Spleen (tissue), 11 donors: Measurements from ENCODE around the gene PITHD1. TPM values are rescaled to one million over a fixed set of nuclear protein-coding genes. Genes with fewer than 3 reads are reported as not detected.
"Not testable (repeated sequence)": the region's sequence is repeated elsewhere in the genome, so short reads cannot be mapped to it uniquely, and the experiment has no call there.

Experiments
- DNase-seq: peaks from one replicate; pipeline ENCODE4 v3.0.0-alpha.2; 2020
- H3K27ac ChIP-seq, 8 donors: fragments of 200-600 bp; sonication (generic) in 7 of 8; 1 replicate in 4 of 8; 2 replicates in 4 of 8; pipeline versions ENCODE4 v1.5.0 to v1.8.0; 2016 to 2021; ENCODE audit warnings: inconsistent platforms in 4 of 8, mild to moderate bottlenecking in 4 of 8, moderate library complexity in 1 of 8
- H3K27me3 ChIP-seq, 7 donors: fragments of 200-600 bp; sonication (generic) in 6 of 7; replicated peaks in 1 of 7; 1 replicate in 4 of 7; 2 replicates in 3 of 7; pipeline versions ENCODE4 v1.5.0 to v1.8.0; 2016 to 2021; ENCODE audit warnings: inconsistent platforms in 3 of 7, mild to moderate bottlenecking in 1 of 7
- H3K36me3 ChIP-seq, 6 donors: fragments of 200-600 bp; sonication (generic) in 5 of 6; 1 replicate in 4 of 6; 2 replicates in 2 of 6; pipeline versions ENCODE4 v1.5.0 to v1.8.0; 2016 to 2021; ENCODE audit warnings: inconsistent platforms in 2 of 6
- H3K4me1 ChIP-seq, 6 donors: fragments of 200-600 bp; sonication (generic) in 5 of 6; 1 replicate in 3 of 6; 2 replicates in 3 of 6; pipeline versions ENCODE4 v1.5.0 to v1.8.0; 2016 to 2021; ENCODE audit warnings: inconsistent platforms in 3 of 6
- H3K4me3 ChIP-seq, 8 donors: fragments of 200-600 bp; sonication (generic) in 7 of 8; 1 replicate in 4 of 8; 2 replicates in 4 of 8; pipeline versions ENCODE4 v1.5.0 to v1.8.0; 2016 to 2021; ENCODE audit warnings: inconsistent platforms in 4 of 8, mild to moderate bottlenecking in 4 of 8, moderate library complexity in 2 of 8
- H3K9me3 ChIP-seq, 8 donors: fragments of 200-600 bp; sonication (generic) in 7 of 8; 1 replicate in 4 of 8; 2 replicates in 4 of 8; pipeline versions ENCODE4 v1.5.0 to v1.8.0; 2016 to 2021; ENCODE audit warnings: inconsistent platforms in 4 of 8
- POLR2A ChIP-seq, 3 donors: fragments of 450-650 bp; IDR thresholded peaks; one replicate each; pipeline ENCODE4 v1.5.1; 2017; ENCODE audit warnings: antibody characterized with exemption in 3 of 3, mild to moderate bottlenecking in 1 of 3
- POLR2AphosphoS5 ChIP-seq, 3 donors: sonication (generic); formaldehyde crosslinking; IDR thresholded peaks; one replicate each; pipeline ENCODE4 v1.5.1; 2017; ENCODE audit warnings: antibody characterized with exemption in 3 of 3
- WGBS, 5 donors: extraction: QIAGEN DNeasy Blood & Tissue Kit in 3 of 5; methylation state at CpG; one replicate each; pipeline versions ENCODE4 v1.1.5 to v1.1.7; 2013 to 2018; 5-methylcytosine and 5-hydroxymethylcytosine counted together
- intact Hi-C: fragments of 100-400 bp; cut with DNase I; formaldehyde crosslinking; loops from one replicate; pipeline ENCODE4 v1.15.0; 2023; ENCODE audit warnings: low total_unique reads
- polyA plus RNA-seq, 3 donors: library from polyadenylated mRNA; stranded (reverse); fragments of 200-250 nt; gene quantifications; one replicate each; pipeline ENCODE4 v1.2.1, GENCODE V29; 2013
- total RNA-seq, 7 donors: library from RNA; depleted of rRNA in 3 of 7; stranded (reverse); fragments of >200 nt in 3 of 7; fragmentation: NEBNext Ultra II Directional in 4 of 7; extraction: Animal tissue kit (Norgen Biotek cat#: 25700) in 4 of 7; gene quantifications; one replicate each; pipeline versions ENCODE4 v1.1.0 to v1.2.1, GENCODE V29; 2016 to 2021
- TF ChIP-seq, protein P1 (sequence below), 11 experiments: fragments of 200-600 bp in 7 of 11; fragments of 450-650 bp in 4 of 11; sonication (generic) in 4 of 11; IDR thresholded peaks in 8 of 11; conservative IDR thresholded peaks in 3 of 11; 1 replicate in 7 of 11; 2 replicates in 4 of 11; pipeline versions ENCODE4 v1.4.0 to v1.8.0; 2016 to 2021; ENCODE audit warnings: antibody characterized with exemption in 11 of 11, inconsistent platforms in 4 of 11, mild to moderate bottlenecking in 1 of 11
- donor health status: healthy with polysubstance abuse.
- donor health status: DM: no; HTN: no; CAD: no; lungs with moderate emphysema.
- donor health status: DM: no; HTN: no; CAD: no.
- donor health status: Bipolar disorder and iron deficiency.
- donor health status: healthy.
- donor health status: DM: no; HTN: no; CAD: no.
- donor health status: DM: yes; HTN: yes; CAD: no.

Gene PITHD1
- total and polyA plus RNA-seq, 10 donors = 43.9 to 68.5 (median 52.0) TPM

DNA sequence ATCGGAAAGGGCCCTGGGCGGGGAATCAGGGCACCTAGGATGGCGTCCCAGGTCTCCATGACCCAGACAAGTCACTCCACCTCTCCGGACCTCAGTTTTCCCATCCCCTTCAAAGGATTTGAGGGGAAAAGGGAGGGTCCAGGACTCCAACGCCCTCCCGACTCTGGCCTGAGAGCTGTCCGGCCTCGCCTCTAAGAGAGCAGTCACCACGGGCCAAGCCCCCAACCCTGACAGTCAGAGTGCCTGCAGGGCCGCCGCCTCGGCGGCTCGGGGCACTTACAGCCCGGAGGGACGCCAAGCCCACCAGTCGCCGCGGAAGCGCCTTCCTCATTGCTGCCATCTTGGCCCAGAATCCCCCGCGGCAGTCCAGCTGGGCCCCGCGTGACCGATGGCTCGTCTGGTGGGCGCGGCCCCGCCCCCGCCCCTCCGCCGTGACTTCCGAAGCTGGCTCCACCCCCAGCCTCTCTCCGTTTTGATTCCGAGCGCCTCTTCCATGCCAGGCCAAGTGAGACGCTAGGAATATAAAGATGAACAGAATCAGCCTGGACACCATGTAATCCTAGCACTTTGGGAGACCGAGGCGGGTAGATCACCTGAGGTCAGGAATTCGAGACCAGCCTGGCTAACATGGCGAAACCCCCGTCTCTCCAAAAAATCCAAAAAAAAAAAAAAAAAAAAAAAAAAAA lies 47.0 kb downstream of the PITHD1 start, which contains the start of gene HMGCL:
Gene HMGCL (minus strand): TSS at position 354 of the 686 bp plus-strand sequence. CDS start 14 bp downstream, at position 340.
- TF ChIP-seq POLR2A (IDR thresholded peaks at IDR 0.05) (peak; percentile 43 to 65 (median 57)), POLR2AphosphoS5 (IDR thresholded peaks at IDR 0.05) (peak; percentile 98)
- TF ChIP-seq, protein P1, sequence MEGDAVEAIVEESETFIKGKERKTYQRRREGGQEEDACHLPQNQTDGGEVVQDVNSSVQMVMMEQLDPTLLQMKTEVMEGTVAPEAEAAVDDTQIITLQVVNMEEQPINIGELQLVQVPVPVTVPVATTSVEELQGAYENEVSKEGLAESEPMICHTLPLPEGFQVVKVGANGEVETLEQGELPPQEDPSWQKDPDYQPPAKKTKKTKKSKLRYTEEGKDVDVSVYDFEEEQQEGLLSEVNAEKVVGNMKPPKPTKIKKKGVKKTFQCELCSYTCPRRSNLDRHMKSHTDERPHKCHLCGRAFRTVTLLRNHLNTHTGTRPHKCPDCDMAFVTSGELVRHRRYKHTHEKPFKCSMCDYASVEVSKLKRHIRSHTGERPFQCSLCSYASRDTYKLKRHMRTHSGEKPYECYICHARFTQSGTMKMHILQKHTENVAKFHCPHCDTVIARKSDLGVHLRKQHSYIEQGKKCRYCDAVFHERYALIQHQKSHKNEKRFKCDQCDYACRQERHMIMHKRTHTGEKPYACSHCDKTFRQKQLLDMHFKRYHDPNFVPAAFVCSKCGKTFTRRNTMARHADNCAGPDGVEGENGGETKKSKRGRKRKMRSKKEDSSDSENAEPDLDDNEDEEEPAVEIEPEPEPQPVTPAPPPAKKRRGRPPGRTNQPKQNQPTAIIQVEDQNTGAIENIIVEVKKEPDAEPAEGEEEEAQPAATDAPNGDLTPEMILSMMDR (IDR thresholded peaks at IDR 0.05 in 8 of 11, conservative IDR thresholded peaks at IDR 0.05 in 3 of 11) = peak in 1 of 11 experiments; percentile 12
- peak within 1 kb of the TSS; percentile 56 to 97 (median 82) for H3K4me3 ChIP-seq
- H3K9me3 ChIP-seq = no peaks in the 10 kb centered on the region
- intact Hi-C loops = no loop called here
- H3K27ac ChIP-seq = peak within 1 kb of the TSS; percentile 91 to 97 (median 92)
- H3K4me1 ChIP-seq = peaks cover 6 to 32% (median 15%) of the 10 kb centered on the region in 6 donors
- WGBS, 5 donors = 0 to 3% (median 1%) methylated on average over 9 to 42 of the region's 42 CpGs
- no peaks in the 10 kb centered on the region for H3K27me3 ChIP-seq
- peak; percentile 97 for DNase-seq
- H3K36me3 ChIP-seq = peaks cover 0 to 2% (median 0%) of the 10 kb centered on the region in 6 donors

DNA sequence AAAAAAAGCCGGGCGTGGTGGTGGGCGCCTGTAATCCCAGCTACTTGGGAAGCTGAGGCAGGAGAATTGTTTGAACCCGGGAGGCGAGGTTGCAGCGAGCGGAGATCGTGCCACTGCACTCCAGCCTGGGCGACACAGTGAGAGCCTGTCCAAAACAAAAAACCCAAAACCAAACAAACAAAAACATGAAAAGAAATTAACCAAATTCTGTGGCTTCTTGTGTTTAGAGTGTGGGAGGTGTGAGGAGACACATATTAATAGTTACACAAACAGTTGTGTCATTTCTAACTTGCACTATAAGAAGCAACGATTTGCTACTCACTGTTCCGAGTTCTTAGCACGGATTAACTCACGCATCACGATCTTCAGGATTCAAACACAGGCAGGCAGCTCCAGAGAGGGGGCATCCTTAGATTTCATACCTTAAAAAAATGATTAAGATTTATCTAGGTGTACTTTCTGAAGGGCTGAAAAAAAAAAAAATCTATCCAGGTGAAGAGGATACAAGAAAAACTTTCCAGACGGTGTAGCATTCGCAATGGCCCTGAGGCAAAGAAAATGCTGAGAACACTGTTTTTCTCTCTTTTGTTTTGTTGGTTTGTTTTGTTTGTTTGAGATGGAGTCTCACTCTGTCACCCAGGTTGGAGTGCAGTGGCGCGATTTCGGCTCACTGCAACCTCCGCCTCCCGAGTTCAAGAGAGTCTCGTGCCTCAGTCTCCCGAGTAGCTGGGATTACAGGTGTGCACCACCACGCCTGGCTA lies 47.7 kb downstream of the PITHD1 start:
- H3K27ac ChIP-seq = peak overlapping the region; percentile 91 to 97 (median 92)
- H3K4me3 ChIP-seq = peak overlapping the region; percentile 56 to 97 (median 82)
- no peaks in the 10 kb centered on the region for H3K36me3 ChIP-seq
- TF ChIP-seq, protein P1 (IDR thresholded peaks at IDR 0.05 in 8 of 11, conservative IDR thresholded peaks at IDR 0.05 in 3 of 11) = no peak
- TF ChIP-seq POLR2AphosphoS5 (IDR thresholded peaks at IDR 0.05) (no peak), POLR2A (IDR thresholded peaks at IDR 0.05) (no peak)
- 57 to 67% (median 63%) methylated on average over 23 to 24 of the region's 24 CpGs for WGBS, 5 donors
- no peak for DNase-seq
- H3K9me3 ChIP-seq = no peaks in the 10 kb centered on the region
- H3K4me1 ChIP-seq = peaks cover 6 to 32% (median 15%) of the 10 kb centered on the region in 6 donors
- intact Hi-C loops = no loop called here
- no peaks in the 10 kb centered on the region for H3K27me3 ChIP-seq

DNA sequence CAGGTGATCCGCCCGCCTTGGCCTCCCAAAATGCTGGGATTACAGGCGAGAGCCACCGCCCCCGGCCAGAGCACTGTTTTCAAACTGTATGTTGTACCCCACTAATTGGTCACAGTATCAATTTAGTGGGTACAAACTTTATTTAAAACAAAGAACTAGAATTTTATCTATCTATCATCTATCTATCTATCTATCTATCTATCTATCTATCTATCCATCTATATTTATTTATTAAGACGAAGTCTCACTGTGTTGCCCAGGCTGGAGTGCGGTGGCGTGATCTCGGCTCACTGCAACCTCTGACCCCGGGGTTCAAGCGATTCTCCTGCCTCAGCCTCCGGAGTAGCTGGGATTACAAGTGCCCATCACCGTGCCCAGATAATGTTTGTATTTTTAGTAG lies 48.4 kb downstream of the PITHD1 start:
- H3K27ac ChIP-seq, DNase-seq, H3K36me3 ChIP-seq, H3K9me3 ChIP-seq, H3K27me3 ChIP-seq, intact Hi-C loops, H3K4me3 ChIP-seq: not testable (repeated sequence)
- WGBS, 5 donors = 96 to 99% (median 98%) methylated on average over 13 of the region's 13 CpGs
- peaks cover 6 to 32% (median 15%) of the 10 kb centered on the region in 6 donors for H3K4me1 ChIP-seq

DNA sequence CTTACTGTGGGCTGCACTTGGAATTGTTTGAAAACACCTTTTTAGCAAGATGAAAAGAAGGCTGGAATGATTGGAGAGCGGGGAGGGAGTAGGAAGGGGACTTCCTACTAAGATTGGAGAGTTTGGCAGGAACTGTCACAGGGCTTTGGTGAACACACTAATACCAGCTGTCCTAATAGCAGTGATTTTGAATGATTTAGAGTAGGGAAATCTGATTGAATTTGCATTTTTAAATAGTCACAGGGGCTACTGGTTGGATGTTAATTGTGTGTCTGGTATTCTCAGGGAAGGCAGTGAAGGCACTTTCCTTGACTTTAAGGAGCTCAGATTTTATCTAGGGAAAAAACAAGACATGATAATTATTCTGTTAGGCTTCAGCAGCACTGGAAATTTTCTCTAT lies 49.5 kb downstream of the PITHD1 start:
- TF ChIP-seq POLR2AphosphoS5 (IDR thresholded peaks at IDR 0.05) (no peak), POLR2A (IDR thresholded peaks at IDR 0.05) (no peak)
- TF ChIP-seq, protein P1 (IDR thresholded peaks at IDR 0.05 in 8 of 11, conservative IDR thresholded peaks at IDR 0.05 in 3 of 11) = no peak
- Histone ChIP-seq H3K4me1 (peaks cover 6 to 31% (median 15%) of the 10 kb centered on the region in 6 donors), H3K27me3 (no peaks in the 10 kb centered on the region), H3K36me3 (no peaks in the 10 kb centered on the region), H3K4me3 (no peak overlapping the region), H3K27ac (no peak overlapping the region), H3K9me3 (no peaks in the 10 kb centered on the region)
- intact Hi-C loops = no loop called here
- WGBS, 5 donors = 75 to 94% (median 86%) methylated on average over 1 of the region's 1 CpG
- DNase-seq = no peak

DNA sequence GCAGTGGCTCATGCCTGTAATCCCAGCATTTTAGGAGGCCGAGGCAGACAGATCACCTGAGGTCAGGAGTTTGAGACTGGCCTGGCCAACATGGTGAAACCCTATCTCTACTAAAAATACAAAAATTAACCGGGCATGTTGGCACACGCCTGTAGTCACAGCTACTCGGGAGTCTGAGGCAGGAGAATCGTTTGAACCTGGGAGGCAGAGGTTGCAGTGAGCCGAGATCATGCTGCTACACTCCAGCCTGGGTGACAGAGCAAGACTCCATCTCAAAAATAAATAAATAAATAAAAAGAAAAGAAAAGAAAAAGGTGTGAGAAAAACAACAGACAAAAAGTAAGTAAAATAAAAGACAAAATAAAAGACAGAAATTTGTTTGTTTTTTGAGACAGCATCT lies 55.9 kb downstream of the PITHD1 start:
- WGBS, 5 donors = 85 to 93% (median 90%) methylated on average over 6 of the region's 6 CpGs
- intact Hi-C loops, H3K36me3 ChIP-seq, H3K27ac ChIP-seq, H3K9me3 ChIP-seq, H3K4me3 ChIP-seq, DNase-seq, H3K27me3 ChIP-seq: not testable (repeated sequence)
- H3K4me1 ChIP-seq = peaks cover 5 to 15% (median 12%) of the 10 kb centered on the region in 6 donors
